ENCODE results near the gene FARS2. TPM values are rescaled to one million over a fixed set of nuclear protein-coding genes. Genes with fewer than 3 reads are reported as not detected.
A peak's percentile ranks its signal among the peaks of the same experiment; 100 is the strongest.

Gene FARS2
- total RNA-seq, 2 experiments from 2014 or later: 15.7 to 18.5 TPM

GRCh38 chr6:5307058-5307457 is 45.7 kb downstream of the FARS2 start:
- ATAC-seq: no peak
- no peak for DNase-seq
- POLR2A ChIA-PET: no interaction called here
- H3K4me3 Mint-ChIP-seq: no peak overlapping the region
- CTCF ChIA-PET: interaction anchor here (1.6 to 5.7 kb wide), 2 partner anchors 91 to 163 kb away, joined by 4 to 48 read pairs; no protein-coding TSS in a partner anchor
- no peaks in the 10 kb centered on the region for H3K9me3 Mint-ChIP-seq
- no peaks in the 10 kb centered on the region for H3K27me3 Mint-ChIP-seq
- no peaks in the 10 kb centered on the region for H3K36me3 Mint-ChIP-seq (ENCODE audit: low read depth)
- intact Hi-C loops (cut with micrococcal nuclease): no loop called here
- peaks cover 29% of the 10 kb centered on the region for H3K4me1 Mint-ChIP-seq (ENCODE audit: low read depth)
- no peak overlapping the region for H3K27ac Mint-ChIP-seq
- no peak for TF ChIP-seq CTCF (IDR thresholded peaks at IDR 0.05)

DNA sequence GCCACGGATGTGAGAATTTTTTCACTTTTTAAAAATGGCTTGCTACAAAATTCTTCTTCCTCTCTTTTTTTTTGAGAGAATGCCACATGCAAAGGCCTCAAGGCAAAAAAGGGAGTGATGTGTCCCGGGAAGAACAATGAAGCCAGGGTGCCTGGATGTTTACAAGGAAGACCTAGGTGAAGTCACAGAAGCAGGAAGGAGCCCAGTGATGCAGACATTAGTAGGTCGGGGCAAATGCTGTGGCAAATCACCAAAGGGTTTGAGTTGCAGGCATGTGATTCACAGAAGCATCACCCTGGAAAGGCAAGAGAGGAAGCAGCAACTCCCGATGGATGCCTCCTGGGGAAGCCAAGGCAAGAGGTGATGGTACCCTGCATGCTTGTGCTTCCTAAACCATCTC is 46.8 kb downstream of the FARS2 start:
- TF ChIP-seq CTCF (IDR thresholded peaks at IDR 0.05): no peak
- peaks cover 19% of the 10 kb centered on the region for H3K4me1 Mint-ChIP-seq (ENCODE audit: low read depth)
- no peaks in the 10 kb centered on the region for H3K27me3 Mint-ChIP-seq
- no peaks in the 10 kb centered on the region for H3K36me3 Mint-ChIP-seq (ENCODE audit: low read depth)
- ATAC-seq: no peak
- H3K9me3 Mint-ChIP-seq: no peaks in the 10 kb centered on the region
- H3K27ac Mint-ChIP-seq: no peak overlapping the region
- H3K4me3 Mint-ChIP-seq: no peak overlapping the region
- intact Hi-C loops (cut with micrococcal nuclease): no loop called here
- POLR2A ChIA-PET: no interaction called here
- CTCF ChIA-PET: no interaction called here
- DNase-seq: no peak

- H3K4me1 Mint-ChIP-seq (ENCODE audit: low read depth): peaks cover 16% of the 10 kb centered on the region
Observed at GRCh38 chr6:5314191-5314865, 53.0 kb downstream of the FARS2 start.

DNA sequence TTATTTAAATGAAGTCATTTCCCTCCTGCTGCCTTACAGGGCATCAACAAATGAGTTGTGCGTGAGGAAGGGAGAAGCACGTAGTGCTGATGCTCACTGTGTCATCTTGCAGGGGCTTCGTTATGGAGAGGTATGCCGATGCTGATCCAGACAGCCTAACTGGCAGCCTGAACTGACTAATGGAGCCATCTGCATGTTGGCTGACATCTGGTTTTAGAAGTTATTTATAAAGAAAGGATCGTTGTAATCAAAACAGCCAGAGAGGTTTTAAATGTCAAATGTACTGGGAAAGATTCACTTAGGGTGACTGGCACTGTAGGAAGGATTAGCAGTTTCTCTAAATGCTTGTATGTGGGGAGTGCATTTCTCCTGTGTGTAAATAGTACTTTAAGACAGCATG is 54.6 kb downstream of the FARS2 start:
- ATAC-seq (no peak), DNase-seq (no peak)
- POLR2A ChIA-PET: no interaction called here
- Mint-ChIP-seq H3K9me3 (no peaks in the 10 kb centered on the region), H3K4me1 (ENCODE audit: low read depth) (peaks cover 22% of the 10 kb centered on the region), H3K36me3 (ENCODE audit: low read depth) (no peaks in the 10 kb centered on the region), H3K4me3 (no peak overlapping the region), H3K27me3 (no peaks in the 10 kb centered on the region), H3K27ac (no peak overlapping the region)
- TF ChIP-seq CTCF (IDR thresholded peaks at IDR 0.05): no peak
- CTCF ChIA-PET: no interaction called here
- intact Hi-C loops (cut with micrococcal nuclease): no loop called here

More at GRCh38 chr6:5314191-5314865, 53.0 kb downstream of the FARS2 start:
- Mint-ChIP-seq H3K27ac (no peak overlapping the region), H3K4me3 (no peak overlapping the region), H3K27me3 (no peaks in the 10 kb centered on the region), H3K36me3 (ENCODE audit: low read depth) (no peaks in the 10 kb centered on the region), H3K9me3 (no peaks in the 10 kb centered on the region)
- DNase-seq (no peak), ATAC-seq (peak; percentile 79)
- intact Hi-C loops (cut with micrococcal nuclease): no loop called here
- CTCF ChIA-PET: interaction anchor here (1.0 to 1.7 kb wide), 4 partner anchors 11 to 171 kb away, joined by 3 to 9 read pairs (median 4); no protein-coding TSS in a partner anchor
- TF ChIP-seq CTCF (IDR thresholded peaks at IDR 0.05): no peak
- POLR2A ChIA-PET: no interaction called here

- Mint-ChIP-seq H3K4me1 (ENCODE audit: low read depth) (peaks cover 29% of the 10 kb centered on the region), H3K36me3 (ENCODE audit: low read depth) (no peaks in the 10 kb centered on the region), H3K4me3 (no peak overlapping the region), H3K9me3 (no peaks in the 10 kb centered on the region), H3K27ac (no peak overlapping the region), H3K27me3 (no peaks in the 10 kb centered on the region)
- intact Hi-C loops (cut with micrococcal nuclease): no loop called here
- CTCF ChIA-PET: no interaction called here
- POLR2A ChIA-PET: interaction anchor here (0.9 kb wide), 1 partner anchor 11 kb away, joined by 3 read pairs; no protein-coding TSS in a partner anchor
- ATAC-seq: no peak
- no peak for TF ChIP-seq CTCF (IDR thresholded peaks at IDR 0.05)
- no peak for DNase-seq
Observed at GRCh38 chr6:5316951-5317350, 55.6 kb downstream of the FARS2 start.

Data from activated CD8-positive, alpha-beta T cell treated with anti-CD3 and anti-CD28 coated beads for 36 hours (primary cell).